Measurements from ENCODE around the gene TRIM65.

Gene TRIM65, protein sequence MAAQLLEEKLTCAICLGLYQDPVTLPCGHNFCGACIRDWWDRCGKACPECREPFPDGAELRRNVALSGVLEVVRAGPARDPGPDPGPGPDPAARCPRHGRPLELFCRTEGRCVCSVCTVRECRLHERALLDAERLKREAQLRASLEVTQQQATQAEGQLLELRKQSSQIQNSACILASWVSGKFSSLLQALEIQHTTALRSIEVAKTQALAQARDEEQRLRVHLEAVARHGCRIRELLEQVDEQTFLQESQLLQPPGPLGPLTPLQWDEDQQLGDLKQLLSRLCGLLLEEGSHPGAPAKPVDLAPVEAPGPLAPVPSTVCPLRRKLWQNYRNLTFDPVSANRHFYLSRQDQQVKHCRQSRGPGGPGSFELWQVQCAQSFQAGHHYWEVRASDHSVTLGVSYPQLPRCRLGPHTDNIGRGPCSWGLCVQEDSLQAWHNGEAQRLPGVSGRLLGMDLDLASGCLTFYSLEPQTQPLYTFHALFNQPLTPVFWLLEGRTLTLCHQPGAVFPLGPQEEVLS

GRCh38 chr17:75896415-75897159 is at the start of gene TRIM65:
TRIM65 (minus strand) TSS chr17:75896951; CDS start chr17:75896937, 14 bp downstream.
- no peaks in the 10 kb centered on the region for H3K9me3 ChIP-seq (ENCODE audit: severe bottlenecking)
- peak; percentile 66 for ATAC-seq (ENCODE audit: low read depth)
- TF ChIP-seq, protein P1, sequence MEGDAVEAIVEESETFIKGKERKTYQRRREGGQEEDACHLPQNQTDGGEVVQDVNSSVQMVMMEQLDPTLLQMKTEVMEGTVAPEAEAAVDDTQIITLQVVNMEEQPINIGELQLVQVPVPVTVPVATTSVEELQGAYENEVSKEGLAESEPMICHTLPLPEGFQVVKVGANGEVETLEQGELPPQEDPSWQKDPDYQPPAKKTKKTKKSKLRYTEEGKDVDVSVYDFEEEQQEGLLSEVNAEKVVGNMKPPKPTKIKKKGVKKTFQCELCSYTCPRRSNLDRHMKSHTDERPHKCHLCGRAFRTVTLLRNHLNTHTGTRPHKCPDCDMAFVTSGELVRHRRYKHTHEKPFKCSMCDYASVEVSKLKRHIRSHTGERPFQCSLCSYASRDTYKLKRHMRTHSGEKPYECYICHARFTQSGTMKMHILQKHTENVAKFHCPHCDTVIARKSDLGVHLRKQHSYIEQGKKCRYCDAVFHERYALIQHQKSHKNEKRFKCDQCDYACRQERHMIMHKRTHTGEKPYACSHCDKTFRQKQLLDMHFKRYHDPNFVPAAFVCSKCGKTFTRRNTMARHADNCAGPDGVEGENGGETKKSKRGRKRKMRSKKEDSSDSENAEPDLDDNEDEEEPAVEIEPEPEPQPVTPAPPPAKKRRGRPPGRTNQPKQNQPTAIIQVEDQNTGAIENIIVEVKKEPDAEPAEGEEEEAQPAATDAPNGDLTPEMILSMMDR (IDR thresholded peaks at IDR 0.05; ENCODE audit: poor library complexity, severe bottlenecking): peak; percentile 74
- H3K27ac ChIP-seq (ENCODE audit: poor library complexity, severe bottlenecking): peak within 1 kb of the TSS; percentile 76
- peak; percentile 83 for DNase-seq (ENCODE audit: low spot score)
- H3K27me3 ChIP-seq (ENCODE audit: insufficient read depth, poor library complexity, severe bottlenecking): no peaks in the 10 kb centered on the region
- peaks cover 38% of the 10 kb centered on the region for H3K36me3 ChIP-seq (ENCODE audit: low read depth)
- peak within 1 kb of the TSS; percentile 81 for H3K4me3 ChIP-seq (ENCODE audit: severe bottlenecking)
- H3K4me1 ChIP-seq (ENCODE audit: insufficient read depth, poor library complexity, severe bottlenecking): peaks cover 9% of the 10 kb centered on the region

GRCh38 chr17:75945211-75945610 is 48.5 kb upstream of the TRIM65 start:
- no peak overlapping the region for H3K27ac ChIP-seq (ENCODE audit: poor library complexity, severe bottlenecking)
- no peaks in the 10 kb centered on the region for H3K27me3 ChIP-seq (ENCODE audit: insufficient read depth, poor library complexity, severe bottlenecking)
- no peak overlapping the region for H3K4me3 ChIP-seq (ENCODE audit: severe bottlenecking)
- TF ChIP-seq, protein P1 (IDR thresholded peaks at IDR 0.05; ENCODE audit: poor library complexity, severe bottlenecking): no peak
- ATAC-seq (ENCODE audit: low read depth) (no peak), DNase-seq (ENCODE audit: low spot score) (no peak)
- H3K36me3 ChIP-seq (ENCODE audit: low read depth): peaks cover 20% of the 10 kb centered on the region
- H3K4me1 ChIP-seq (ENCODE audit: insufficient read depth, poor library complexity, severe bottlenecking): no peaks in the 10 kb centered on the region
- no peaks in the 10 kb centered on the region for H3K9me3 ChIP-seq (ENCODE audit: severe bottlenecking)

GRCh38 chr17:75943491-75943890 is 46.7 kb upstream of the TRIM65 start:
- TF ChIP-seq, protein P1 (IDR thresholded peaks at IDR 0.05; ENCODE audit: poor library complexity, severe bottlenecking): no peak
- no peak overlapping the region for H3K4me3 ChIP-seq (ENCODE audit: severe bottlenecking)
- H3K27me3 ChIP-seq (ENCODE audit: insufficient read depth, poor library complexity, severe bottlenecking): no peaks in the 10 kb centered on the region
- no peak for DNase-seq (ENCODE audit: low spot score)
- H3K36me3 ChIP-seq (ENCODE audit: low read depth): peaks cover 7% of the 10 kb centered on the region
- H3K27ac ChIP-seq (ENCODE audit: poor library complexity, severe bottlenecking): no peak overlapping the region
- H3K4me1 ChIP-seq (ENCODE audit: insufficient read depth, poor library complexity, severe bottlenecking): no peaks in the 10 kb centered on the region
- no peaks in the 10 kb centered on the region for H3K9me3 ChIP-seq (ENCODE audit: severe bottlenecking)
- no peak for ATAC-seq (ENCODE audit: low read depth)

DNA sequence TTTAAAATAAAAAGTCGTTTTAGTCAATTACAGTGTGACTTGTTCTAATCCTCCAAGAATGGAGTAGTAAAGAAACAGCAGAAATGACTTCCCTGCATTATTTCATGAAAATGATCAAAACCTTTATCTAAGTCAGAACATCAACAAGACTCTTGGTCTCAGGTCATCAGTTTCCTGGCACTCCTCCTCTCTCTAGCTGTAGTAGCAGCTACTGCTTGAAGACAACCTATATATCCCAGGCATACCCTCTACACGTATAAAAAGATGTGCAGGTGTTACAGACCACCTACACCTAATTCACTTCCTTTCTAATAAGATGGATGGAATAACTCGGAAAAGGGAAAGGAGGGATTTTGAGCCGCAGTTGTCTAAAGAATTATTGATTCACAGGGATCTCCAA is 45.7 kb upstream of the TRIM65 start:
- TF ChIP-seq, protein P1 (IDR thresholded peaks at IDR 0.05; ENCODE audit: poor library complexity, severe bottlenecking): no peak
- H3K27me3 ChIP-seq (ENCODE audit: insufficient read depth, poor library complexity, severe bottlenecking): no peaks in the 10 kb centered on the region
- no peaks in the 10 kb centered on the region for H3K4me1 ChIP-seq (ENCODE audit: insufficient read depth, poor library complexity, severe bottlenecking)
- DNase-seq (ENCODE audit: low spot score) (no peak), ATAC-seq (ENCODE audit: low read depth) (no peak)
- H3K9me3 ChIP-seq (ENCODE audit: severe bottlenecking): no peaks in the 10 kb centered on the region
- no peak overlapping the region for H3K4me3 ChIP-seq (ENCODE audit: severe bottlenecking)
- no peaks in the 10 kb centered on the region; the same call in 1 of the 2 replicates for H3K36me3 ChIP-seq (ENCODE audit: low read depth)
- no peak overlapping the region for H3K27ac ChIP-seq (ENCODE audit: poor library complexity, severe bottlenecking)

Measured in RWPE2 (cell line).